H1 (cell line): ENCODE measurements around the gene BBS2. TPM values are rescaled to one million over a fixed set of nuclear protein-coding genes. Genes with fewer than 3 reads are reported as not detected.

Source experiments
- CTCF ChIA-PET: fragments of 300-600 bp; sonication (Branson Sonifier 250); formaldehyde crosslinking; loops from one replicate; lab custom pipeline; 2021; ENCODE audit not compliant: partially characterized antibody; lab: Charles Lee
- POLR2A ChIA-PET: fragments of 300-600 bp; sonication (Branson Sonifier 250); formaldehyde crosslinking; loops from one replicate; lab custom pipeline; 2021; ENCODE audit warnings: inconsistent platforms; ENCODE audit not compliant: partially characterized antibody; lab: Charles Lee
- DNase-seq, 2 experiments: peaks; one replicate each; pipeline versions ENCODE4 v3.0.0 to v3.0.0-alpha.2; 2010 to 2022; ENCODE audit warnings: low spot score in 2 of 2, low read depth in 1 of 2, mixed read lengths in 1 of 2
- FAIRE-seq: peaks from 2 replicates; lab custom pipeline; 2011; peaks lifted over from hg19 to GRCh38; lab: Jason Lieb, UNC
- H2AFZ ChIP-seq: 2 replicates; pipeline ENCODE4 v1.8.1; 2012; ENCODE audit warnings: low read length, inconsistent platforms
- H2AK5ac ChIP-seq: 2 replicates; pipeline ENCODE4 v1.6.1; 2013; ENCODE audit warnings: low read depth, low read length
- H2BK120ac ChIP-seq: replicated peaks from 2 replicates; pipeline ENCODE3; 2013; ENCODE audit warnings: low read depth, low read length, inconsistent platforms
- H2BK12ac ChIP-seq: 2 replicates; pipeline ENCODE4 v1.6.1; 2013; ENCODE audit warnings: low read depth, low read length
- H2BK15ac ChIP-seq: 2 replicates; pipeline ENCODE4 v1.6.1; 2013; ENCODE audit warnings: low read length
- H2BK20ac ChIP-seq: 2 replicates; pipeline ENCODE4 v1.6.1; 2013; ENCODE audit warnings: low read length
- H2BK5ac ChIP-seq: 2 replicates; pipeline ENCODE4 v1.6.1; 2013; ENCODE audit warnings: low read depth, low read length
- H3K14ac ChIP-seq: 2 replicates; pipeline ENCODE4 v1.6.1; 2013; ENCODE audit warnings: inconsistent platforms; ENCODE audit not compliant: insufficient read length
- H3K18ac ChIP-seq: 2 replicates; pipeline ENCODE4 v1.6.1; 2013; ENCODE audit warnings: low read length; ENCODE audit errors: extremely low read depth
- H3K23ac ChIP-seq: 2 replicates; pipeline ENCODE4 v1.6.1; 2013; ENCODE audit warnings: inconsistent platforms; ENCODE audit not compliant: insufficient read length
- H3K23me2 ChIP-seq: 2 replicates; pipeline ENCODE4 v1.6.1; 2013; ENCODE audit warnings: low read depth, low read length
- H3K27ac ChIP-seq: 2 replicates; pipeline ENCODE4 v1.6.1; 2011; ENCODE audit warnings: low read depth, low read length, inconsistent platforms
- H3K27me3 ChIP-seq, 4 experiments: replicated peaks in 1 of 4; 1 replicate in 1 of 4; 2 replicates in 3 of 4; pipeline versions ENCODE4 v1.6.1 to v1.8.1; 2011 to 2013; ENCODE audit warnings: low read length in 3 of 4, mild to moderate bottlenecking in 3 of 4, inconsistent platforms in 2 of 4, mixed read lengths in 2 of 4, moderate library complexity in 1 of 4; ENCODE audit not compliant: control insufficient read depth in 3 of 4, insufficient read depth in 3 of 4; ENCODE audit errors: extremely low read depth in 1 of 4
- H3K36me3 ChIP-seq, 4 experiments: 2 replicates each; pipeline versions ENCODE4 v1.6.1 to v1.8.1; 2011 to 2013; ENCODE audit warnings: mild to moderate bottlenecking in 4 of 4, low read length in 3 of 4, moderate library complexity in 2 of 4, control low read depth in 1 of 4, inconsistent platforms in 1 of 4; ENCODE audit not compliant: insufficient read depth in 4 of 4, control insufficient read depth in 2 of 4
- H3K4ac ChIP-seq: replicated peaks from 2 replicates; pipeline ENCODE3; 2013; ENCODE audit warnings: low read length, low read depth, mixed read lengths, inconsistent platforms; ENCODE audit not compliant: insufficient read length
- H3K4me1 ChIP-seq, 4 experiments: replicated peaks in 1 of 4; 1 replicate in 1 of 4; 2 replicates in 3 of 4; pipeline versions ENCODE4 v1.6.1 to v1.8.1; 2011 to 2013; ENCODE audit warnings: low read length in 3 of 4, inconsistent platforms in 2 of 4, mixed read lengths in 1 of 4; ENCODE audit not compliant: insufficient read depth in 4 of 4, control insufficient read depth in 3 of 4
- H3K4me2 ChIP-seq, 2 experiments: 2 replicates each; pipeline versions ENCODE4 v1.6.1 to v1.8.1; 2011 to 2013; ENCODE audit warnings: low read depth in 2 of 2, low read length in 2 of 2, control low read depth in 1 of 2, inconsistent platforms in 1 of 2, mild to moderate bottlenecking in 1 of 2; ENCODE audit not compliant: insufficient read depth in 1 of 2
- H3K4me3 ChIP-seq, 4 experiments: fragments of 200-600, 300-600 bp in 1 of 4; sonication (generic), shearing (Covaris generic), sonication (Bioruptor Twin) in 1 of 4; 2 replicates each; pipeline versions ENCODE4 v1.5.1 to v1.8.1; 2011 to 2016; ENCODE audit warnings: low read length in 4 of 4, low read depth in 3 of 4, control low read depth in 2 of 4, inconsistent platforms in 2 of 4, mild to moderate bottlenecking in 2 of 4, mixed read lengths in 1 of 4, moderate library complexity in 1 of 4; ENCODE audit not compliant: insufficient read depth in 2 of 4; ENCODE audit errors: extremely low read depth in 1 of 4
- H3K56ac ChIP-seq: replicated peaks from 2 replicates; pipeline ENCODE3; 2013; ENCODE audit warnings: low read depth, mild to moderate bottlenecking, mixed read lengths, low read length, inconsistent platforms; ENCODE audit not compliant: insufficient read length
- H3K79me1 ChIP-seq: 2 replicates; pipeline ENCODE4 v1.6.1; 2013; ENCODE audit warnings: low read depth, low read length, control low read depth
- H3K79me2 ChIP-seq, 2 experiments: 2 replicates each; pipeline versions ENCODE4 v1.6.1 to v1.8.1; 2012 to 2013; ENCODE audit warnings: low read length in 2 of 2, mild to moderate bottlenecking in 2 of 2, inconsistent platforms in 1 of 2; ENCODE audit not compliant: insufficient read depth in 2 of 2, control insufficient read depth in 1 of 2
- H3K9ac ChIP-seq, 4 experiments: replicated peaks in 1 of 4; 1 replicate in 1 of 4; 2 replicates in 3 of 4; pipeline versions ENCODE4 v1.6.1 to v1.8.1; 2011 to 2013; ENCODE audit warnings: low read depth in 3 of 4, low read length in 3 of 4, control low read depth in 2 of 4, mild to moderate bottlenecking in 2 of 4, moderate library complexity in 2 of 4, inconsistent platforms in 1 of 4; ENCODE audit errors: extremely low read depth in 1 of 4
- H3K9me3 ChIP-seq, 2 experiments: 2 replicates each; pipeline versions ENCODE4 v1.6.1 to v1.8.1; 2012 to 2013; ENCODE audit warnings: mild to moderate bottlenecking in 2 of 2, moderate library complexity in 2 of 2, control low read depth in 1 of 2, inconsistent platforms in 1 of 2, low read depth in 1 of 2, low read length in 1 of 2, mixed read lengths in 1 of 2; ENCODE audit not compliant: insufficient read depth in 2 of 2
- H4K20me1 ChIP-seq, 2 experiments: replicated peaks in 1 of 2; 2 replicates each; pipeline versions ENCODE3 to v1.8.1; 2011 to 2013; ENCODE audit warnings: inconsistent platforms in 2 of 2, low read length in 2 of 2, mild to moderate bottlenecking in 1 of 2; ENCODE audit not compliant: insufficient read depth in 2 of 2, control insufficient read depth in 1 of 2
- H4K5ac ChIP-seq: 2 replicates; pipeline ENCODE4 v1.6.1; 2013; ENCODE audit warnings: low read length, low read depth, mixed read lengths, inconsistent platforms; ENCODE audit not compliant: insufficient read length
- H4K8ac ChIP-seq: 2 replicates; pipeline ENCODE4 v1.8.0; 2013; ENCODE audit warnings: mild to moderate bottlenecking, moderate library complexity, low read length, inconsistent platforms; ENCODE audit not compliant: insufficient read depth; ENCODE audit errors: extremely low read depth
- H4K91ac ChIP-seq: replicated peaks from 2 replicates; pipeline ENCODE3; 2013; ENCODE audit warnings: low read length, mixed read lengths, inconsistent platforms; ENCODE audit not compliant: insufficient read length
- CBX8 ChIP-seq: fragments of 300-800, 300-1000 bp; sonication (generic); IDR thresholded peaks from 2 replicates; pipeline ENCODE4 v1.7.1; 2016; ENCODE audit warnings: low read depth, low read length, borderline replicate concordance
- EZH2 ChIP-seq: fragments of 200-600 bp; sonication (generic); IDR thresholded peaks from 2 replicates; pipeline ENCODE4 v1.7.1; 2012; ENCODE audit warnings: low read depth, mild to moderate bottlenecking, moderate library complexity, low read length, inconsistent platforms; ENCODE audit not compliant: severe bottlenecking
- HDAC2 ChIP-seq, 2 experiments: fragments of 300-600 bp in 1 of 2; sonication (generic) in 1 of 2; IDR thresholded peaks; 2 replicates each; pipeline ENCODE4 v1.6.1; 2011 to 2012; ENCODE audit warnings: low read depth in 2 of 2, low read length in 2 of 2, mild to moderate bottlenecking in 2 of 2, moderate library complexity in 2 of 2, borderline replicate concordance in 1 of 2, inconsistent platforms in 1 of 2
- MAFK ChIP-seq: IDR thresholded peaks from 2 replicates; pipeline ENCODE4 v1.6.1; 2012; ENCODE audit warnings: low read depth, mild to moderate bottlenecking, improper control_type of control experiment, low read length
- TAF7 ChIP-seq: optimal IDR thresholded peaks from 2 replicates; pipeline ENCODE3; 2011; ENCODE audit warnings: low read depth, mild to moderate bottlenecking, inconsistent platforms, low read length, moderate library complexity, borderline replicate concordance
- WGBS, 2 experiments: shearing (Covaris generic) in 1 of 2; methylation state at CpG; one replicate each; pipeline versions ENCODE4 v1.1.6 to v1.1.7; 2013 to 2015; ENCODE audit warnings: low lambda C conversion rate in 2 of 2, mixed read lengths in 2 of 2, inconsistent platforms in 1 of 2, low coverage in 1 of 2, missing lambda C conversion rate in 1 of 2; ENCODE audit not compliant: insufficient replicate concordance in 2 of 2, insufficient coverage in 1 of 2, insufficient read length in 1 of 2; ENCODE audit errors: extremely low coverage in 1 of 2, missing lambda C conversion rate in 1 of 2; 5-methylcytosine and 5-hydroxymethylcytosine counted together
- polyA plus RNA-seq, 7 experiments: library from polyadenylated mRNA; depleted of rRNA in 3 of 7; stranded (reverse) in 5 of 7; unstranded in 2 of 7; fragments of >200 nt in 5 of 7; fragments of 200-250 nt in 2 of 7; gene quantifications; 1 replicate in 5 of 7; 2 replicates in 1 of 7; 4 replicates in 1 of 7; pipeline versions ENCODE4 v1.2.1 to v1.2.3, GENCODE V29; 2011 to 2013; ENCODE audit warnings: missing spikeins in 2 of 7, mixed read lengths in 2 of 7
- total RNA-seq: library from RNA; stranded (reverse); fragmentation: NEBNext Ultra II Directional; extraction: Animal tissue kit (Norgen Biotek cat#: 25700); gene quantifications from 2 replicates; pipeline ENCODE4 v1.2.1, GENCODE V29; 2021

Gene BBS2
- total and polyA plus RNA-seq, 2 of the 8 experiments (the other 6 are each of a cell fraction or from before 2014, with no cell fraction given), result 12.3 to 15.1 TPM

GRCh38 chr16:56450275-56450985, 69.4 kb downstream of the BBS2 start:
- peak overlapping the region; percentile 84 for H3K27ac ChIP-seq
- FAIRE-seq, result no peak
- H4K20me1 ChIP-seq, result peaks cover 4 to 6% of the 10 kb centered on the region in 2 experiments
- peak overlapping the region; percentile 89; the same call in 1 of the 2 replicates for H2BK5ac ChIP-seq
- no peak overlapping the region for H3K56ac ChIP-seq
- H2BK20ac ChIP-seq, result no peak overlapping the region
- H3K18ac ChIP-seq, result no peak overlapping the region
- no peak overlapping the region for H2BK12ac ChIP-seq
- H3K27me3 ChIP-seq, result no peaks in the 10 kb centered on the region
- no peak overlapping the region for H3K4ac ChIP-seq
- ChIA-PET POLR2A (interaction anchor here (0.6 to 3.1 kb wide), 9 partner anchors 9 to 119 kb away, joined by 3 to 13 read pairs (median 4); no protein-coding TSS in a partner anchor), CTCF (interaction anchor here (0.6 to 1.1 kb wide), 2 partner anchors 51 to 64 kb away, joined by 3 to 4 read pairs; no protein-coding TSS in a partner anchor)
- peak overlapping the region; percentile 82 to 97 (median 94) for H3K4me3 ChIP-seq
- no peak overlapping the region for H4K5ac ChIP-seq
- H3K79me1 ChIP-seq, result peaks cover 5% of the 10 kb centered on the region
- H2AK5ac ChIP-seq, result no peak overlapping the region
- H3K79me2 ChIP-seq, result peaks cover 31 to 76% of the 10 kb centered on the region in 2 experiments
- H3K14ac ChIP-seq, result no peak overlapping the region
- peaks cover 7% of the 10 kb centered on the region for H3K23me2 ChIP-seq
- no peaks in the 10 kb centered on the region for H3K9me3 ChIP-seq
- H2BK15ac ChIP-seq, result no peak overlapping the region
- peak in 1 of 2 experiments; percentile 49 for DNase-seq
- H3K36me3 ChIP-seq, result peaks cover 6 to 43% (median 22%) of the 10 kb centered on the region in 4 experiments
- H4K8ac ChIP-seq, result peak overlapping the region; percentile 99; the same call in 1 of the 2 replicates
- no peak overlapping the region for H2AFZ ChIP-seq
- no peak overlapping the region for H3K23ac ChIP-seq
- peaks cover 0 to 11% (median 2%) of the 10 kb centered on the region in 4 experiments; a peak in 3 of 7 replicates for H3K4me1 ChIP-seq
- no peak overlapping the region for H2BK120ac ChIP-seq
- 10% methylated on average over 18 of the region's 18 CpGs; no CpG with 5 or more reads in 1 of the 2 experiments for WGBS, 2 experiments
- H4K91ac ChIP-seq, result no peak overlapping the region
- peak overlapping the region; percentile 89 to 94 (median 93) for H3K9ac ChIP-seq
- H3K4me2 ChIP-seq, result peak overlapping the region; percentile 77 to 85
- TF ChIP-seq EZH2 (no peak), MAFK (no peak), HDAC2 (IDR thresholded peaks at IDR 0.05; ENCODE audit: borderline replicate concordance in 1 of 2, low read depth in 2 of 2, low read length in 2 of 2) (0 out of 4 replicates have a peak, but pooled peaks of 1 of the 2 experiments have one; percentile 7), TAF7 (no peak), CBX8 (no peak)
